Measurements from ENCODE around the gene BTF3. TPM values are rescaled to one million over a fixed set of nuclear protein-coding genes. Genes with fewer than 3 reads are reported as not detected.

Gene BTF3
- polyA plus RNA-seq, 4 donors = 760 to 890 (median 784) TPM

GRCh38 chr5:73531356-73531755, 33.1 kb downstream of the BTF3 start:
- WGBS, 3 donors = 71 to 97% (median 78%) methylated on average over 1 of the region's 1 CpG

GRCh38 chr5:73532195-73532594, 34.0 kb downstream of the BTF3 start:
- Histone ChIP-seq H3K27me3 (ENCODE audit: control insufficient read depth in 3 of 3, insufficient read depth in 3 of 3, low read length in 3 of 3) (peaks cover 0 to 4% (median 0%) of the 10 kb centered on the region in 3 donors), H3K9me3 (ENCODE audit: control insufficient read depth in 2 of 2, insufficient read depth in 1 of 2, low read depth in 1 of 2, low read length in 1 of 2) (peaks cover 0 to 9% of the 10 kb centered on the region in 2 donors), H3K4me3 (ENCODE audit: low read depth in 1 of 3, low read length in 3 of 3) (no peak overlapping the region), H3K36me3 (ENCODE audit: control insufficient read depth in 3 of 3, insufficient read depth in 2 of 3, low read depth in 1 of 3, low read length in 3 of 3) (no peaks in the 10 kb centered on the region), H3K27ac (ENCODE audit: low read depth in 1 of 3, low read length in 2 of 3) (no peak overlapping the region), H3K4me1 (ENCODE audit: control insufficient read depth in 3 of 3, insufficient read depth in 2 of 3, low read depth in 1 of 3, low read length in 2 of 3) (no peaks in the 10 kb centered on the region)
- no peak for DNase-seq
- no peak for FAIRE-seq
- WGBS, 3 donors = 55 to 72% (median 61%) methylated on average over 5 of the region's 5 CpGs

More at GRCh38 chr5:73531356-73531755, 33.1 kb downstream of the BTF3 start:
- peaks cover 0 to 9% of the 10 kb centered on the region in 2 donors for H3K9me3 ChIP-seq (ENCODE audit: control insufficient read depth in 2 of 2, insufficient read depth in 1 of 2, low read depth in 1 of 2, low read length in 1 of 2)
- H3K4me3 ChIP-seq (ENCODE audit: low read depth in 1 of 3, low read length in 3 of 3) = no peak overlapping the region
- H3K36me3 ChIP-seq (ENCODE audit: control insufficient read depth in 3 of 3, insufficient read depth in 2 of 3, low read depth in 1 of 3, low read length in 3 of 3) = no peaks in the 10 kb centered on the region
- no peak overlapping the region for H3K27ac ChIP-seq (ENCODE audit: low read depth in 1 of 3, low read length in 2 of 3)
- H3K4me1 ChIP-seq (ENCODE audit: control insufficient read depth in 3 of 3, insufficient read depth in 2 of 3, low read depth in 1 of 3, low read length in 2 of 3) = no peaks in the 10 kb centered on the region
- FAIRE-seq (no peak), DNase-seq (no peak)
- peaks cover 0 to 4% (median 0%) of the 10 kb centered on the region in 3 donors for H3K27me3 ChIP-seq (ENCODE audit: control insufficient read depth in 3 of 3, insufficient read depth in 3 of 3, low read length in 3 of 3)

GRCh38 chr5:73534011-73534644, 35.9 kb downstream of the BTF3 start:
- no peak for FAIRE-seq
- WGBS, 3 donors = 81 to 88% (median 84%) methylated on average over 5 of the region's 5 CpGs

DNA sequence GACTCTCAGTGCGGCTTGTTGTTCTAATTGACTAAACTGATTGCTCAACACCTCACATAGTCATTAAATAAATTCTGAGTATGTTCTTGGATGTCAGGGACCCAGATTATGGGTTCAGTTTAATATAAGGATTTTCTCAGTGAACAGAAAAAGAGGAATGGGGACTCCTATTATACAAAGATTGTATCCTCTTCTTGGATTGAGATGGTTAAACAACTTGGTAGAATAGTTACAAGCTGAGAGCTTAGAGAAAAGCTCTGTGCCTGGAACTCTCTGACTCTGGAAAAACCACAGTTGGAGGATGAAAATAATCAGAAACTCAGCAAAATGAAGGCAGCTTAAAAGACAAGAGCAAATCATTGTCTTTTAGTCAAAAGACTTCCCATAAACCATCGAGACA, 36.7 kb downstream of the BTF3 start:
- DNase-seq (no peak), FAIRE-seq (no peak)
- H3K27me3 ChIP-seq (ENCODE audit: control insufficient read depth in 3 of 3, insufficient read depth in 3 of 3, low read length in 3 of 3) = peaks cover 0 to 4% (median 0%) of the 10 kb centered on the region in 3 donors
- WGBS, 3 donors = 84 to 92% (median 88%) methylated on average over 2 of the region's 2 CpGs
- no peaks in the 10 kb centered on the region for H3K36me3 ChIP-seq (ENCODE audit: control insufficient read depth in 3 of 3, insufficient read depth in 2 of 3, low read depth in 1 of 3, low read length in 3 of 3)
- H3K9me3 ChIP-seq (ENCODE audit: control insufficient read depth in 2 of 2, insufficient read depth in 1 of 2, low read depth in 1 of 2, low read length in 1 of 2) = peaks cover 0 to 9% of the 10 kb centered on the region in 2 donors
- no peak overlapping the region for H3K4me3 ChIP-seq (ENCODE audit: low read depth in 1 of 3, low read length in 3 of 3)
- no peaks in the 10 kb centered on the region for H3K4me1 ChIP-seq (ENCODE audit: control insufficient read depth in 3 of 3, insufficient read depth in 2 of 3, low read depth in 1 of 3, low read length in 2 of 3)
- H3K27ac ChIP-seq (ENCODE audit: low read depth in 1 of 3, low read length in 2 of 3) = no peak overlapping the region

More at GRCh38 chr5:73534011-73534644, 35.9 kb downstream of the BTF3 start:
- DNase-seq = no peak
- Histone ChIP-seq H3K4me1 (ENCODE audit: control insufficient read depth in 3 of 3, insufficient read depth in 2 of 3, low read depth in 1 of 3, low read length in 2 of 3) (no peaks in the 10 kb centered on the region), H3K27ac (ENCODE audit: low read depth in 1 of 3, low read length in 2 of 3) (no peak overlapping the region), H3K4me3 (ENCODE audit: low read depth in 1 of 3, low read length in 3 of 3) (no peak overlapping the region), H3K36me3 (ENCODE audit: control insufficient read depth in 3 of 3, insufficient read depth in 2 of 3, low read depth in 1 of 3, low read length in 3 of 3) (no peaks in the 10 kb centered on the region), H3K27me3 (ENCODE audit: control insufficient read depth in 3 of 3, insufficient read depth in 3 of 3, low read length in 3 of 3) (peaks cover 0 to 4% (median 0%) of the 10 kb centered on the region in 3 donors), H3K9me3 (ENCODE audit: control insufficient read depth in 2 of 2, insufficient read depth in 1 of 2, low read depth in 1 of 2, low read length in 1 of 2) (peaks cover 0 to 9% of the 10 kb centered on the region in 2 donors)

DNA sequence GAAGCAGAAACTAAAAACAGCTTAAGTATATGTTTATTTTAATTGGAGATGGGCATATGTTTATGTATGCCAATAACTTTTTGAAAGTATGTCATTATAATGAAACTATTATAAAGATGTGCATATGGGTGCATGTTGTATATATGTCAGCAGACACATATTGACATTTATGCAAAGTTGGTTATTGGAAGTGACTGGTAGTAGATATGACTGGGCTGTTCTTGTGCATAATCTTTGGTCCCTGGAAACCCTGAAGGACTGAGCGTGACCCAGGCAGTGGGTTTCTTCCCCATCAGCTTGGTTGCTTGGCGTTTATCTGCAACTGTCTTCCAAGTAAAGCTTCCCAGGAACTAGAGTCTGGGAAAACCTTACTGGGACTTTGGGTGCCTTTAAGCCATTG, 41.5 kb downstream of the BTF3 start:
- Histone ChIP-seq H3K4me3 (ENCODE audit: low read depth in 1 of 3, low read length in 3 of 3) (no peak overlapping the region), H3K36me3 (ENCODE audit: control insufficient read depth in 3 of 3, insufficient read depth in 2 of 3, low read depth in 1 of 3, low read length in 3 of 3) (no peaks in the 10 kb centered on the region), H3K27ac (ENCODE audit: low read depth in 1 of 3, low read length in 2 of 3) (no peak overlapping the region), H3K9me3 (ENCODE audit: control insufficient read depth in 2 of 2, insufficient read depth in 1 of 2, low read depth in 1 of 2, low read length in 1 of 2) (peaks cover 0 to 4% of the 10 kb centered on the region in 2 donors), H3K4me1 (ENCODE audit: control insufficient read depth in 3 of 3, insufficient read depth in 2 of 3, low read depth in 1 of 3, low read length in 2 of 3) (peaks cover 0 to 9% (median 0%) of the 10 kb centered on the region in 3 donors), H3K27me3 (ENCODE audit: control insufficient read depth in 3 of 3, insufficient read depth in 3 of 3, low read length in 3 of 3) (no peaks in the 10 kb centered on the region)
- DNase-seq (no peak), FAIRE-seq (no peak)
- WGBS, 3 donors = 89 to 97% (median 92%) methylated on average over 2 of the region's 2 CpGs

- Histone ChIP-seq H3K9me3 (ENCODE audit: control insufficient read depth in 2 of 2, insufficient read depth in 1 of 2, low read depth in 1 of 2, low read length in 1 of 2) (peaks cover 0 to 1% of the 10 kb centered on the region in 2 donors), H3K27me3 (ENCODE audit: control insufficient read depth in 3 of 3, insufficient read depth in 3 of 3, low read length in 3 of 3) (no peaks in the 10 kb centered on the region), H3K36me3 (ENCODE audit: control insufficient read depth in 3 of 3, insufficient read depth in 2 of 3, low read depth in 1 of 3, low read length in 3 of 3) (no peaks in the 10 kb centered on the region), H3K4me3 (ENCODE audit: low read depth in 1 of 3, low read length in 3 of 3) (no peak overlapping the region), H3K27ac (ENCODE audit: low read depth in 1 of 3, low read length in 2 of 3) (no peak overlapping the region), H3K4me1 (ENCODE audit: control insufficient read depth in 3 of 3, insufficient read depth in 2 of 3, low read depth in 1 of 3, low read length in 2 of 3) (peaks cover 0 to 9% (median 0%) of the 10 kb centered on the region in 3 donors)
- WGBS, 3 donors = 59 to 77% (median 61%) methylated on average over 3 of the region's 3 CpGs
- no peak for FAIRE-seq
- DNase-seq = no peak
Observed at GRCh38 chr5:73540192-73540591, 42.0 kb downstream of the BTF3 start.

GRCh38 chr5:73542020-73542419, 43.8 kb downstream of the BTF3 start:
- WGBS, 3 donors = 58 to 73% (median 63%) methylated on average over 4 of the region's 4 CpGs
- no peaks in the 10 kb centered on the region for H3K9me3 ChIP-seq (ENCODE audit: control insufficient read depth in 2 of 2, insufficient read depth in 1 of 2, low read depth in 1 of 2, low read length in 1 of 2)
- peaks cover 0 to 9% (median 0%) of the 10 kb centered on the region in 3 donors for H3K4me1 ChIP-seq (ENCODE audit: control insufficient read depth in 3 of 3, insufficient read depth in 2 of 3, low read depth in 1 of 3, low read length in 2 of 3)
- FAIRE-seq (no peak), DNase-seq (peak in 1 of 2 donors; percentile 6)
- H3K36me3 ChIP-seq (ENCODE audit: control insufficient read depth in 3 of 3, insufficient read depth in 2 of 3, low read depth in 1 of 3, low read length in 3 of 3) = no peaks in the 10 kb centered on the region
- H3K27me3 ChIP-seq (ENCODE audit: control insufficient read depth in 3 of 3, insufficient read depth in 3 of 3, low read length in 3 of 3) = no peaks in the 10 kb centered on the region
- no peak overlapping the region for H3K4me3 ChIP-seq (ENCODE audit: low read depth in 1 of 3, low read length in 3 of 3)
- H3K27ac ChIP-seq (ENCODE audit: low read depth in 1 of 3, low read length in 2 of 3) = no peak overlapping the region

GRCh38 chr5:73544429-73545402, 46.5 kb downstream of the BTF3 start:
- Histone ChIP-seq H3K36me3 (ENCODE audit: control insufficient read depth in 3 of 3, insufficient read depth in 2 of 3, low read depth in 1 of 3, low read length in 3 of 3) (no peaks in the 10 kb centered on the region), H3K9me3 (ENCODE audit: control insufficient read depth in 2 of 2, insufficient read depth in 1 of 2, low read depth in 1 of 2, low read length in 1 of 2) (no peaks in the 10 kb centered on the region), H3K4me1 (ENCODE audit: control insufficient read depth in 3 of 3, insufficient read depth in 2 of 3, low read depth in 1 of 3, low read length in 2 of 3) (peaks cover 0 to 9% (median 0%) of the 10 kb centered on the region in 3 donors), H3K27ac (ENCODE audit: low read depth in 1 of 3, low read length in 2 of 3) (peak overlapping the region in 1 of 3 donors; percentile 61), H3K27me3 (ENCODE audit: control insufficient read depth in 3 of 3, insufficient read depth in 3 of 3, low read length in 3 of 3) (no peaks in the 10 kb centered on the region), H3K4me3 (ENCODE audit: low read depth in 1 of 3, low read length in 3 of 3) (no peak overlapping the region)
- FAIRE-seq (no peak), DNase-seq (peak; percentile 91 to 93)
- 39 to 55% (median 42%) methylated on average over 9 of the region's 9 CpGs for WGBS, 3 donors

Data from small intestine (tissue), 7 donors.